GM12878 (cell line): ENCODE data around the gene ACTR10. TPM values are rescaled to one million over a fixed set of nuclear protein-coding genes. Genes with fewer than 3 reads are reported as not detected.

Source experiments
- ATAC-seq: fragments of 200-7000 bp; cut with Tn5 transposase; 3 replicates; pipeline ENCODE4 v1.9.1; 2020; ENCODE audit warnings: mild to moderate bottlenecking, moderate library complexity
- BruUV-seq: library from RNA; stranded (reverse); fragments of 400-500 nt; replicated peaks from 2 replicates; lab custom pipeline; 2021; lab: Mats Ljungman, UMichigan
- CTCF ChIA-PET: fragments of 300-600 bp; sonication (Branson Sonifier 250); formaldehyde crosslinking; extraction: SDS; loops from one replicate; lab custom pipeline; 2021; ENCODE audit warnings: inconsistent platforms; lab: Yijun Ruan, JAX
- POLR2A ChIA-PET: fragments of 350-600 bp; formaldehyde crosslinking; extraction: SDS; loops from one replicate; lab custom pipeline; 2021; ENCODE audit warnings: inconsistent platforms; lab: Charles Lee
- RAD21 ChIA-PET: fragments of 300-600 bp; sonication (Branson Sonifier 250); formaldehyde crosslinking; loops from one replicate; lab custom pipeline; 2023; ENCODE audit warnings: antibody characterized with exemption; ENCODE audit not compliant: unreplicated experiment; lab: Charles Lee
- SMC1A ChIA-PET: fragments of 300-600 bp; sonication (Branson Sonifier 250); formaldehyde crosslinking; loops from one replicate; lab custom pipeline; 2023; ENCODE audit not compliant: unreplicated experiment, uncharacterized antibody; lab: Charles Lee
- DNase-seq: peaks from one replicate; pipeline ENCODE4 v3.0.0-alpha.2; 2011; ENCODE audit warnings: low read depth, low spot score
- FAIRE-seq: peaks from 3 replicates; lab custom pipeline; 2011; peaks lifted over from hg19 to GRCh38; lab: Jason Lieb, UNC
- H2AFZ ChIP-seq: 2 replicates; pipeline ENCODE4 v1.6.0; 2011; ENCODE audit warnings: low read depth, low read length, control low read depth; ENCODE audit not compliant: control insufficient read depth
- H3K27ac ChIP-seq: 2 replicates; pipeline ENCODE4 v1.5.1; 2011; ENCODE audit warnings: control low read depth; ENCODE audit not compliant: control insufficient read depth, insufficient read depth
- H3K27me3 ChIP-seq, 2 experiments: replicated peaks in 1 of 2; 2 replicates each; pipeline versions ENCODE4 v1.6.0 to v1.6.1; 2011; ENCODE audit warnings: low read length in 1 of 2; ENCODE audit not compliant: control insufficient read depth in 2 of 2, insufficient read depth in 2 of 2
- H3K36me3 ChIP-seq, 2 experiments: 2 replicates each; pipeline ENCODE4 v1.5.1; 2011; ENCODE audit warnings: low read length in 1 of 2; ENCODE audit not compliant: control insufficient read depth in 2 of 2, insufficient read depth in 2 of 2
- H3K4me1 ChIP-seq: 2 replicates; pipeline ENCODE4 v1.6.1; 2011; ENCODE audit warnings: mild to moderate bottlenecking, low read length, moderate library complexity, mixed read lengths; ENCODE audit not compliant: control insufficient read depth, insufficient read depth
- H3K4me2 ChIP-seq: 2 replicates; pipeline ENCODE4 v1.6.0; 2011; ENCODE audit warnings: control low read depth; ENCODE audit not compliant: control insufficient read depth, insufficient read depth
- H3K4me3 ChIP-seq: fragments of 200-600 bp; sonication (generic); 2 replicates; pipeline ENCODE4 v1.5.1; 2016
- H3K79me2 ChIP-seq: 2 replicates; pipeline ENCODE4 v1.6.0; 2011; ENCODE audit warnings: low read length; ENCODE audit not compliant: control insufficient read depth, insufficient read depth
- H3K9ac ChIP-seq: 2 replicates; pipeline ENCODE4 v1.8.0; 2011; ENCODE audit warnings: low read length, control low read depth, mixed read lengths; ENCODE audit not compliant: control insufficient read depth, insufficient read depth
- H3K9me3 ChIP-seq: replicated peaks from 3 replicates; pipeline ENCODE4 v1.5.1; 2011; ENCODE audit warnings: mild to moderate bottlenecking, low read length; ENCODE audit not compliant: control insufficient read depth, insufficient read depth
- H4K20me1 ChIP-seq: 2 replicates; pipeline ENCODE4 v1.6.0; 2011; ENCODE audit not compliant: control insufficient read depth, insufficient read depth
- KAT2A ChIP-seq: conservative IDR thresholded peaks from 2 replicates; pipeline ENCODE4 v1.6.1; 2011; ENCODE audit warnings: low read depth, low read length; ENCODE audit not compliant: control insufficient read depth
- RAD21 ChIP-seq: IDR thresholded peaks from 2 replicates; pipeline ENCODE4 v1.6.1; 2011; ENCODE audit warnings: mild to moderate bottlenecking, low read depth, low read length, moderate library complexity; ENCODE audit not compliant: insufficient read depth
- STAT1 ChIP-seq: fragments of 450-650 bp; conservative IDR thresholded peaks from 2 replicates; pipeline ENCODE4 v1.6.1; 2014; ENCODE audit warnings: antibody characterized with exemption, mild to moderate bottlenecking
- WRNIP1 ChIP-seq: IDR thresholded peaks from 2 replicates; pipeline ENCODE4 v1.6.1; 2011; ENCODE audit warnings: low read depth, low read length, improper control_type of control experiment, borderline replicate concordance
- ZNF274 ChIP-seq: IDR thresholded peaks from one replicate; pipeline ENCODE4 v1.8.0; 2011; ENCODE audit not compliant: insufficient read length, insufficient read depth
- WGBS: methylation state at CpG from one replicate; pipeline ENCODE4 v1.1.6; 2016; ENCODE audit warnings: low lambda C conversion rate; ENCODE audit not compliant: insufficient replicate concordance, insufficient coverage; ENCODE audit errors: missing lambda C conversion rate; 5-methylcytosine and 5-hydroxymethylcytosine counted together
- in situ Hi-C: fragments of 300-500 bp; cut with MboI; formaldehyde crosslinking; loops from 9 replicates; pipeline ENCODE4 v1.14.3; 2018; ENCODE audit warnings: mixed read lengths
- intact Hi-C: fragments of 100-400 bp; cut with micrococcal nuclease; formaldehyde crosslinking; loops from one replicate; pipeline ENCODE4 v1.14.2; 2022; ENCODE audit not compliant: unreplicated experiment
- polyA plus RNA-seq, 11 experiments: library from polyadenylated mRNA; depleted of rRNA in 4 of 11; unstranded in 6 of 11; stranded (reverse) in 5 of 11; fragments of >200 nt; fragmentation: Nextera tagmentation in 4 of 11; fragmentation: Illumina TruSeq in 1 of 11; extraction: Ambion mirVana in 4 of 11; extraction: Trizol in 1 of 11; gene quantifications; 1 replicate in 1 of 11; 2 replicates in 10 of 11; pipeline versions ENCODE4 v1.2.1 to v1.2.3, GENCODE V29; 2011 to 2016; ENCODE audit warnings: inconsistent platforms in 2 of 11, missing spikeins in 2 of 11, low read depth in 1 of 11
- total RNA-seq, 4 experiments: library from RNA; depleted of rRNA in 3 of 4; stranded (reverse); fragments of >200 nt in 3 of 4; fragmentation: Illumina TruSeq in 1 of 4; extraction: Trizol in 1 of 4; gene quantifications; 2 replicates each; pipeline versions ENCODE4 v1.2.1 to v1.2.3, GENCODE V29; 2013 to 2021
- TF ChIP-seq, protein P1 (sequence below): fragments of 450-650 bp; conservative IDR thresholded peaks from 2 replicates; pipeline ENCODE4 v1.6.1; 2017; ENCODE audit warnings: mild to moderate bottlenecking, moderate library complexity
- TF ChIP-seq, protein P2 (sequence below): fragments of 450-650 bp; IDR thresholded peaks from 2 replicates; pipeline ENCODE4 v1.6.1; 2017; ENCODE audit warnings: mild to moderate bottlenecking

ACTR10 gene
- total and polyA plus RNA-seq, 10 of the 15 experiments (the other 5 are each of a cell fraction or from before 2014, with no cell fraction given): 26.0 to 74.3 (median 38.9) TPM

- TF ChIP-seq, protein P1, sequence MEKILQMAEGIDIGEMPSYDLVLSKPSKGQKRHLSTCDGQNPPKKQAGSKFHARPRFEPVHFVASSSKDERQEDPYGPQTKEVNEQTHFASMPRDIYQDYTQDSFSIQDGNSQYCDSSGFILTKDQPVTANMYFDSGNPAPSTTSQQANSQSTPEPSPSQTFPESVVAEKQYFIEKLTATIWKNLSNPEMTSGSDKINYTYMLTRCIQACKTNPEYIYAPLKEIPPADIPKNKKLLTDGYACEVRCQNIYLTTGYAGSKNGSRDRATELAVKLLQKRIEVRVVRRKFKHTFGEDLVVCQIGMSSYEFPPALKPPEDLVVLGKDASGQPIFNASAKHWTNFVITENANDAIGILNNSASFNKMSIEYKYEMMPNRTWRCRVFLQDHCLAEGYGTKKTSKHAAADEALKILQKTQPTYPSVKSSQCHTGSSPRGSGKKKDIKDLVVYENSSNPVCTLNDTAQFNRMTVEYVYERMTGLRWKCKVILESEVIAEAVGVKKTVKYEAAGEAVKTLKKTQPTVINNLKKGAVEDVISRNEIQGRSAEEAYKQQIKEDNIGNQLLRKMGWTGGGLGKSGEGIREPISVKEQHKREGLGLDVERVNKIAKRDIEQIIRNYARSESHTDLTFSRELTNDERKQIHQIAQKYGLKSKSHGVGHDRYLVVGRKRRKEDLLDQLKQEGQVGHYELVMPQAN: no peak
- TF ChIP-seq, all 136 proteins: peak for 0
These were observed 13.2 kb downstream of the ACTR10 start (continued) for GRCh38 chr14:58213176-58213575.

GRCh38 chr14:58215191-58215914 lies 15.4 kb downstream of the ACTR10 start:
- H3K27me3 ChIP-seq: no peaks in the 10 kb centered on the region
- SMC1A ChIA-PET: no interaction called here
- no TSS peak for BruUV-seq
- no peaks in the 10 kb centered on the region for H3K9me3 ChIP-seq
- ATAC-seq (no peak), FAIRE-seq (no peak), DNase-seq (no peak)
- POLR2A ChIA-PET: no interaction called here
- CTCF ChIA-PET: no interaction called here
- no peaks in the 10 kb centered on the region for H3K79me2 ChIP-seq
- no peak overlapping the region for H3K4me3 ChIP-seq
- no peaks in the 10 kb centered on the region for H3K4me1 ChIP-seq
- in situ Hi-C loops: no loop called here
- no peak overlapping the region for H3K9ac ChIP-seq
- 87% methylated on average over 2 of the region's 2 CpGs for WGBS
- no peaks in the 10 kb centered on the region for H4K20me1 ChIP-seq
- peaks cover 0 to 2% of the 10 kb centered on the region in 2 experiments; a peak in 1 of 4 replicates for H3K36me3 ChIP-seq
- RAD21 ChIA-PET: no interaction called here
- no peak overlapping the region for H2AFZ ChIP-seq
- intact Hi-C loops: no loop called here
- H3K27ac ChIP-seq: no peak overlapping the region
- no peak overlapping the region for H3K4me2 ChIP-seq
- TF ChIP-seq KAT2A: no peak
- no peak for TF ChIP-seq WRNIP1
- no peak for TF ChIP-seq RAD21
- TF ChIP-seq STAT1: no peak
- TF ChIP-seq ZNF274: no peak
- TF ChIP-seq, protein P2, sequence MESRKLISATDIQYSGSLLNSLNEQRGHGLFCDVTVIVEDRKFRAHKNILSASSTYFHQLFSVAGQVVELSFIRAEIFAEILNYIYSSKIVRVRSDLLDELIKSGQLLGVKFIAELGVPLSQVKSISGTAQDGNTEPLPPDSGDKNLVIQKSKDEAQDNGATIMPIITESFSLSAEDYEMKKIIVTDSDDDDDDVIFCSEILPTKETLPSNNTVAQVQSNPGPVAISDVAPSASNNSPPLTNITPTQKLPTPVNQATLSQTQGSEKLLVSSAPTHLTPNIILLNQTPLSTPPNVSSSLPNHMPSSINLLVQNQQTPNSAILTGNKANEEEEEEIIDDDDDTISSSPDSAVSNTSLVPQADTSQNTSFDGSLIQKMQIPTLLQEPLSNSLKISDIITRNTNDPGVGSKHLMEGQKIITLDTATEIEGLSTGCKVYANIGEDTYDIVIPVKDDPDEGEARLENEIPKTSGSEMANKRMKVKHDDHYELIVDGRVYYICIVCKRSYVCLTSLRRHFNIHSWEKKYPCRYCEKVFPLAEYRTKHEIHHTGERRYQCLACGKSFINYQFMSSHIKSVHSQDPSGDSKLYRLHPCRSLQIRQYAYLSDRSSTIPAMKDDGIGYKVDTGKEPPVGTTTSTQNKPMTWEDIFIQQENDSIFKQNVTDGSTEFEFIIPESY: no peak
